ENCODE results near the gene FANCE.

FANCE gene

GRCh38 chr6:35419961-35420360 lies 32.2 kb upstream of the FANCE start:
- no peak overlapping the region for H3K27ac ChIP-seq (ENCODE audit: low read depth, low read length)
- H3K4me2 ChIP-seq (ENCODE audit: low read depth, low read length, poor library complexity, severe bottlenecking) = no peak overlapping the region

GRCh38 chr6:35425284-35425683 lies 26.9 kb upstream of the FANCE start:
- TF ChIP-seq EZH2phosphoT487 (conservative IDR thresholded peaks at IDR 0.05; ENCODE audit: low read length) = no peak
- TF ChIP-seq CTCF (IDR thresholded peaks at IDR 0.05; ENCODE audit: insufficient read depth, low read length, poor library complexity, severe bottlenecking) = no peak
- Histone ChIP-seq H3K4me2 (ENCODE audit: low read depth, low read length, poor library complexity, severe bottlenecking) (no peak overlapping the region), H3K27me3 (ENCODE audit: low read length) (no peaks in the 10 kb centered on the region), H3K36me3 (ENCODE audit: low read length) (no peaks in the 10 kb centered on the region), H3K79me2 (ENCODE audit: insufficient read depth, low read length) (no peaks in the 10 kb centered on the region), H3K9ac (ENCODE audit: low read length) (no peak overlapping the region), H3K9me3 (ENCODE audit: insufficient read depth, low read length) (peaks cover 23% of the 10 kb centered on the region; the same call in 1 of the 2 replicates), H3K9me2 (replicated peaks; ENCODE audit: insufficient read depth, low read length) (no peaks in the 10 kb centered on the region), H3K27ac (ENCODE audit: low read depth, low read length) (no peak overlapping the region), H2AFZ (ENCODE audit: low read depth, low read length, severe bottlenecking) (no peak overlapping the region), H3F3A (ENCODE audit: insufficient read depth) (no peaks in the 10 kb centered on the region), H3K4me3 (ENCODE audit: insufficient read depth, low read length, poor library complexity, severe bottlenecking) (no peak overlapping the region), H4K20me1 (ENCODE audit: low read depth, low read length) (no peaks in the 10 kb centered on the region)

More at GRCh38 chr6:35419961-35420360, 32.2 kb upstream of the FANCE start:
- H4K20me1 ChIP-seq (ENCODE audit: low read depth, low read length) = no peaks in the 10 kb centered on the region
- H3K4me3 ChIP-seq (ENCODE audit: insufficient read depth, low read length, poor library complexity, severe bottlenecking) = no peak overlapping the region
- no peaks in the 10 kb centered on the region for H3F3A ChIP-seq (ENCODE audit: insufficient read depth)
- no peaks in the 10 kb centered on the region for H3K36me3 ChIP-seq (ENCODE audit: low read length)
- no peaks in the 10 kb centered on the region for H3K27me3 ChIP-seq (ENCODE audit: low read length)
- no peak overlapping the region for H2AFZ ChIP-seq (ENCODE audit: low read depth, low read length, severe bottlenecking)
- H3K9me2 ChIP-seq (replicated peaks; ENCODE audit: insufficient read depth, low read length) = no peaks in the 10 kb centered on the region
- TF ChIP-seq CTCF (IDR thresholded peaks at IDR 0.05; ENCODE audit: insufficient read depth, low read length, poor library complexity, severe bottlenecking) = no peak
- no peak overlapping the region for H3K9ac ChIP-seq (ENCODE audit: low read length)
- H3K79me2 ChIP-seq (ENCODE audit: insufficient read depth, low read length) = no peaks in the 10 kb centered on the region
- H3K9me3 ChIP-seq (ENCODE audit: insufficient read depth, low read length) = no peaks in the 10 kb centered on the region

GRCh38 chr6:35426074-35426473 lies 26.1 kb upstream of the FANCE start:
- H3K9ac ChIP-seq (ENCODE audit: low read length) = no peak overlapping the region
- H2AFZ ChIP-seq (ENCODE audit: low read depth, low read length, severe bottlenecking) = no peak overlapping the region
- H3K79me2 ChIP-seq (ENCODE audit: insufficient read depth, low read length) = no peaks in the 10 kb centered on the region
- H3K4me2 ChIP-seq (ENCODE audit: low read depth, low read length, poor library complexity, severe bottlenecking) = no peak overlapping the region
- no peaks in the 10 kb centered on the region for H3K36me3 ChIP-seq (ENCODE audit: low read length)
- H3K9me2 ChIP-seq (replicated peaks; ENCODE audit: insufficient read depth, low read length) = no peaks in the 10 kb centered on the region
- TF ChIP-seq CTCF (IDR thresholded peaks at IDR 0.05; ENCODE audit: insufficient read depth, low read length, poor library complexity, severe bottlenecking) (no peak), EZH2phosphoT487 (conservative IDR thresholded peaks at IDR 0.05; ENCODE audit: low read length) (no peak)
- peaks cover 23% of the 10 kb centered on the region; the same call in 1 of the 2 replicates for H3K9me3 ChIP-seq (ENCODE audit: insufficient read depth, low read length)
- H3K27me3 ChIP-seq (ENCODE audit: low read length) = no peaks in the 10 kb centered on the region
- no peak overlapping the region for H3K4me3 ChIP-seq (ENCODE audit: insufficient read depth, low read length, poor library complexity, severe bottlenecking)
- no peaks in the 10 kb centered on the region for H3F3A ChIP-seq (ENCODE audit: insufficient read depth)
- H3K27ac ChIP-seq (ENCODE audit: low read depth, low read length) = no peak overlapping the region
- H4K20me1 ChIP-seq (ENCODE audit: low read depth, low read length) = no peaks in the 10 kb centered on the region

All from SU-DHL-6 (cell line).